Dermis blood vessel endothelial cell (primary cell): ENCODE results near the gene ALX3. TPM values are rescaled to one million over a fixed set of nuclear protein-coding genes. Genes with fewer than 3 reads are reported as not detected.
"Not testable (repeated sequence)": the region's sequence is repeated elsewhere in the genome, so short reads cannot be mapped to it uniquely, and the experiment has no call there.

Experiments used
- DNase-seq: peaks from one replicate; pipeline ENCODE4 v3.0.0; 2010
- total RNA-seq: library from RNA; depleted of rRNA; stranded (reverse); fragments of >200 nt; gene quantifications from 2 replicates; pipeline ENCODE4 v1.2.3, GENCODE V29; 2014

ALX3 gene
- total RNA-seq, 1 donor from 2014 or later: not detected

GRCh38 chr1:110088739-110089316 lies 18.4 kb upstream of the ALX3 start:
- DNase-seq: no peak

- DNase-seq: peak; percentile 78
Observed at GRCh38 chr1:110087812-110088738, 17.6 kb upstream of the ALX3 start.

GRCh38 chr1:110086961-110087360 lies 16.5 kb upstream of the ALX3 start:
- DNase-seq: no peak

GRCh38 chr1:110085671-110086070 lies 15.2 kb upstream of the ALX3 start:
- no peak for DNase-seq

GRCh38 chr1:110084227-110085078 lies 14.0 kb upstream of the ALX3 start:
- peak; percentile 42 for DNase-seq

GRCh38 chr1:110083866-110084226 lies 13.4 kb upstream of the ALX3 start:
- DNase-seq: no peak

- DNase-seq: no peak
Observed at GRCh38 chr1:110083061-110083865, 12.8 kb upstream of the ALX3 start.

GRCh38 chr1:110082477-110082876 lies 12.0 kb upstream of the ALX3 start:
- DNase-seq: no peak

- no peak for DNase-seq
Observed at GRCh38 chr1:110081061-110081460, 10.6 kb upstream of the ALX3 start.

- DNase-seq: not testable (repeated sequence)
Observed at GRCh38 chr1:110079995-110080394, 9.5 kb upstream of the ALX3 start.

GRCh38 chr1:110076789-110077500 lies 6.5 kb upstream of the ALX3 start:
- no peak for DNase-seq

GRCh38 chr1:110074166-110074565 lies 3.7 kb upstream of the ALX3 start:
- no peak for DNase-seq

GRCh38 chr1:110070282-110070669 lies 196 bp downstream of the ALX3 start:
- no peak for DNase-seq

- DNase-seq: peak; percentile 16
Observed at GRCh38 chr1:110069404-110070281, 829 bp downstream of the ALX3 start.

GRCh38 chr1:110068646-110069403 lies 1.6 kb downstream of the ALX3 start:
- DNase-seq: no peak

GRCh38 chr1:110067893-110068645 lies 2.4 kb downstream of the ALX3 start:
- peak; percentile 23 for DNase-seq

- no peak for DNase-seq
Observed at GRCh38 chr1:110067479-110067892, 3.0 kb downstream of the ALX3 start.

- DNase-seq: no peak
Observed at GRCh38 chr1:110065841-110066240, 4.6 kb downstream of the ALX3 start.
